Epithelial cell of esophagus (primary cell): Measurements from ENCODE around the gene MORC2.

ENCODE experiments used
- DNase-seq: peaks from one replicate; pipeline ENCODE4 v3.0.0; 2010; ENCODE audit warnings: low read depth
- H3K4me3 ChIP-seq: 2 replicates; pipeline ENCODE4 v1.5.1; 2011; ENCODE audit warnings: mild to moderate bottlenecking, low read length, control low read depth
- CTCF ChIP-seq: IDR thresholded peaks from 2 replicates; pipeline ENCODE4 v1.5.1; 2011; ENCODE audit warnings: low read depth, mild to moderate bottlenecking, low read length, control low read depth, inconsistent platforms; ENCODE audit not compliant: insufficient read depth; ENCODE audit errors: missing control alignments

Gene MORC2

GRCh38 chr22:30902496-30903357 lies 65.8 kb downstream of the MORC2 start:
- no peak for DNase-seq
- no peak for TF ChIP-seq CTCF
- no peak overlapping the region for H3K4me3 ChIP-seq

- H3K4me3 ChIP-seq, result no peak overlapping the region
- no peak for DNase-seq
- no peak for TF ChIP-seq CTCF
Measured at GRCh38 chr22:30894371-30894740, 74.2 kb downstream of the MORC2 start.

GRCh38 chr22:30893434-30894370 lies 74.9 kb downstream of the MORC2 start:
- DNase-seq, result no peak
- no peak overlapping the region for H3K4me3 ChIP-seq
- TF ChIP-seq CTCF, result no peak

- no peak overlapping the region for H3K4me3 ChIP-seq
- TF ChIP-seq CTCF, result no peak
- DNase-seq, result no peak
Measured at GRCh38 chr22:30892731-30893221, 75.8 kb downstream of the MORC2 start.

GRCh38 chr22:30892286-30892685 lies 76.3 kb downstream of the MORC2 start:
- no peak overlapping the region for H3K4me3 ChIP-seq
- no peak for DNase-seq
- TF ChIP-seq CTCF, result no peak

GRCh38 chr22:30891781-30892180 lies 76.8 kb downstream of the MORC2 start:
- H3K4me3 ChIP-seq, result no peak overlapping the region
- DNase-seq, result no peak
- no peak for TF ChIP-seq CTCF

- no peak for TF ChIP-seq CTCF
- no peak for DNase-seq
- no peak overlapping the region for H3K4me3 ChIP-seq
Measured at GRCh38 chr22:30891443-30891755, 77.2 kb downstream of the MORC2 start.
